GM19351 (cell line): ENCODE results near the gene BUD31.
"Not testable (repeated sequence)": the region's sequence is repeated elsewhere in the genome, so short reads cannot be mapped to it uniquely, and the experiment has no call there.

ENCODE experiments used
- ATAC-seq: cut with Tn5 transposase; IDR thresholded peaks from one replicate; pipeline ENCODE4 v1.9.1; 2021; ENCODE audit warnings: mild to moderate bottlenecking, moderate library complexity; ENCODE audit not compliant: unreplicated experiment

BUD31 gene

GRCh38 chr7:99397297-99397983 is 11.3 kb upstream of the BUD31 start:
- no peak for ATAC-seq

DNA sequence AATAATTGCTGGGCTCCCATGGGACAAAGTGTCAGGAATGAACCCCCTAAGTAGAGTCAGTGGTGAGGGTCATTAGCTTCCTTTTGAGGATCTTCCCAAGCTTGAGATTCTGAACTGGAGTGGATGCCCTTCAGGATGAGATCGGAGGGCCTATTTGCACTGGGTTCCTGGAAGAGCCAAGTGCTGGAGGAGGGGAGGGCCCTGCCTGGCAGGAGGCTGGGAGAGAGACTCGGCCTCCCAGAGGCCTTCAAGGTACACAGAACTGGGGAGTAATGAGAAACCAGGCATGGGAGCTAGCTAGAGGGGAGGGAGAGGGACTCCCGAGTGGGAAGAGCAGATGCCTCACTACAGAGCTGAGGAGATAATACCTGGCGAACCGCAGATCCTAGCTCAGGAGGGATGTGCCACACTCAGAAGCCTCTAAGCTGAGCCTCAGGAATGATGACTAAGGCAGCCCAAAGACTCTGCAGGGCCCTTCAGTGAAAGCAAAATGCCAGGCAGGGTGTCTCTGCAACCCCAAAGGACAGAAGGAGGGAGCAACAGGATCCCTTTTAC is 9.8 kb upstream of the BUD31 start:
- ATAC-seq, result no peak

DNA sequence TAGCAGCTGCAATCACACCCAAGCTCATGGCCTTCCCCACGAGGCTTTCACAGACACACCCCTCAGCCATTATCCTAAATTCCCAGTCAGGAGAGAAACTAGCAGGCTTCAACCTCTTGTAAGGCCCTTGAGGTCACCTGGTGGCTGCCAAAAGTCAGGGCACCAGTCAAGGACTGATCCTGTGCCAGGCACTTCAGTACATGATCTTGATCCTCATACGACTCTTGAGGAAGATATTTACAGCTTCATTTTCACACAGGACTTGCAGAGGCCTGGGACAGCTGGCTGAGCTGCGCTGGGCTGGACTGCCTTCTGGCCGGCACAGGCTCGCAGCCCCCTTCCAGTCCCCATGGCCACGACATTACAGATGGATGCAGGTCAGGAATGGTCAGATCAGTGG is 9.2 kb upstream of the BUD31 start:
- ATAC-seq, result no peak

GRCh38 chr7:99402854-99403253 is 5.9 kb upstream of the BUD31 start:
- ATAC-seq, result no peak

- ATAC-seq, result no peak
Measured at GRCh38 chr7:99403764-99404163, 5.0 kb upstream of the BUD31 start.

GRCh38 chr7:99404235-99404976 is 4.4 kb upstream of the BUD31 start:
- no peak for ATAC-seq

- ATAC-seq, result no peak
Measured at GRCh38 chr7:99404977-99405320, 3.8 kb upstream of the BUD31 start.

DNA sequence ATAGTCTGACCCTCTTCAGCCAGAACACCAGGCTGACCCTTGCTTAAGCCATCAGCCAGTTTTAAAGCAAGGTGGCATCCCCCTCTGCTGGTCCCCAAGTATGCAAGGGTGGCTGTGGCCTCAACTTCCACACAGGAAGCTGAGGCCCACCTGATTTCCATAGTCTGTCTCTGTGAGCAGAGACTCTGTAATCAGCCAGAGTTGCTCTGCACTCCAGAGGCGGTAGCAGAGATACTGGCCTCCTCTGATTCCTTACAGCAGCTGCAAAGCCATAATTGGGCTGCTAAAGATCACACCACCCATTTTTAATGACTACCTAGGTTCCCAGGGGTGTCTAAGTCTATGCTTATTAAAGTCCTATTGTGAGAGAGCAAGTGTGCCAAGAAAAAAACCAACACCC is 2.2 kb upstream of the BUD31 start:
- no peak for ATAC-seq

GRCh38 chr7:99407872-99408378 is 844 bp upstream of the BUD31 start:
- ATAC-seq, result no peak

DNA sequence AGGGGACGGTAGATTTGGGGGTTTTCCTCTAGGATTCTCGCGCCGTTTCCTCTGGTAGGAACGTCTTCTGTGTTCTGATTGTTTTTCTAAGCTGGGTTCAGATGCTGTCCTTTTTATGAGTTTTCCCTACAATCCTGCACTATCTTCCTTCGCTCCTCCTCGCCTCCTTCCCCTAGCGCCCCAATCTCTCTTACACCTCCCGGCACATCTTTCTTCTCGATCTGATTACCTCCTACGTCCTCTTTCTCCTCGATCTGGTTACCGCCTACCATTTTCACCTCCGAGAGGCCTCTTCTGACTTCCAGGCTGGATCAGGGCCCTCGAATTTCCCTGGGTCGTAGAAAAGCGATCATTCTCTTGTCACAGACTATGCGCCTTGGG is 413 bp downstream of the BUD31 start:
- ATAC-seq, result peak; percentile 3

DNA sequence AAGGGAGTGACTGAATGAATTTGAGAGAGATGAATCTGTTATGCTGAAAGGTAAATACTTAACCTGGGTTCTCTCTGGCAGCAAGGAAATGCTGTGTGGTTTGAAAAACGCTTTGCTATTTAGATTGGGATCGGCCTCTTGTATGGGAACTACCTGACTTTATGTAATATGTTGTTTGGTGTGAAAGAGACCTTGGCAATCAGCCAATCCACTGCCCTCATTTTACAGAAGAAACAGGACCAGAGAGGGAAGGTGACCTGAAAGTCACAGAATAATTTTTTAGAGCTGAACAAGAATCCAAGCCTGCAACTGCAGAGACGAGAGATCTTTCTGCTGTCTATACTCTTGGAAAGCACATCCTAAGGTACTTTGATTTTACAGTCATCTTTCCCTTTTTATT is 1.0 kb downstream of the BUD31 start:
- no peak for ATAC-seq

- ATAC-seq, result no peak
Measured at GRCh38 chr7:99410635-99411034, 1.9 kb downstream of the BUD31 start.

GRCh38 chr7:99415513-99416127 is 6.9 kb downstream of the BUD31 start:
- not testable (repeated sequence) for ATAC-seq

DNA sequence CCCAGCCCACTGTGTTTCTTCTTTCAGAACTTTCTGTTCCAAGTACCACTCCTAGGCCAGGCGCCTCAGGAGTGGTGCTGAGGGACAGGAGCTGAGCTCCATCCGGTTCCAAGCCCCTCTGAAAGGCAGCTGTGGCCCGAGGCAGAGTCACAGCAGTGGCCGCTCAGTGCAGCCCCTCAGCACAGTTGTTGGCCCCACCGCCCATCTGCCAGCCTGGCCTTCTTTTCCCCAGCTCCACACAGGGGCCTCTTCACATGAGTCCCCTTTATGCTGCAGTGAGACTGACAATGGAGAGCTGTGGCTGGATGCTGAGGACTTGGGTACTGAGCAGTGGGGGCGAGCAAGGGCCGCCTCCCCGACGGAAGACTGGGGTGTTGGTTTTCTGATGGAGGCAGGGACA is 9.5 kb downstream of the BUD31 start:
- no peak for ATAC-seq

GRCh38 chr7:99419323-99420021 is 10.7 kb downstream of the BUD31 start:
- no peak for ATAC-seq

- ATAC-seq, result no peak
Measured at GRCh38 chr7:99420213-99420612, 11.4 kb downstream of the BUD31 start.

DNA sequence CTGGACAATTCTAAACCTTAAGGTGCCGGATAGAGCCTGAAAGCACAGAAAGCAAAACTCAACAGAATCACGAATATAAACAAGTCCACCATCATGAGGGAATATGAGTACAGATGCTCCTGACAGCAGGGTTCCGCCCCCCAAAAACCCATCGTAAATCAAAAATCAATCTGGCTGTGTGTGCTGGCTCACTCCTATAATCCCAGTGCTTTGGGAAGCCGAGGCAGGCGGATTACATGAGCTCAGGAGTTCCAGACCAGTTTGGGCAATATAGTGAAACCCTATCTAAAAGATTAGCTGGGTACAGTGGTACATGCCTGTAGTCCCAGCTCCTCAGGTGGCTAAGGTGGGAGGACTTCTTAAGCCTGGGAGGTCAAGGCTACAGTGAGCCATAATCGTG is 12.2 kb downstream of the BUD31 start:
- no peak for ATAC-seq

- no peak for ATAC-seq
Measured at GRCh38 chr7:99422186-99422585, 13.4 kb downstream of the BUD31 start.

DNA sequence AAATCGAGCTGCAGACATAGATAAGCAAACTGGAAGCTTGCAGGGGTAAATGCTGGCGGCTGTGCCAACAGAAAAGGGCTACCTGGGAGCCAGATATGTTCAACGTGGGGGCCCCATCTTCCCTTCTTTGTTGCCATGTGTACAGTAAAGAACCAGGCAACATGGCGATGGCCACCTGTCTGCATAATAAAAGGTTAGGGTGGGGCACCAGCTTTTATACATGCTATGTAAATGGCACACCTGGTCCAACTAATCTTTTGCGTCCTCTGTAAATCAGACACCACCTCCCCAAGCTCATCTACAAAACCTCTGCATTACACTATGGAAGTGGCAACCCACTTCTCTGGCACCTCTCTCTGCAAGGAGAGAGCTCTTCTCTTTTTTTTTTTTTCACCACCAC is 13.9 kb downstream of the BUD31 start:
- ATAC-seq, result no peak

- ATAC-seq, result no peak
Measured at GRCh38 chr7:99424932-99425730, 16.4 kb downstream of the BUD31 start.
